ENCODE measurements around the gene RHOF.
A peak's percentile ranks its signal among the peaks of the same experiment; 100 is the strongest.
"Not testable (repeated sequence)": the region's sequence is repeated elsewhere in the genome, so short reads cannot be mapped to it uniquely, and the experiment has no call there.

Gene RHOF

DNA sequence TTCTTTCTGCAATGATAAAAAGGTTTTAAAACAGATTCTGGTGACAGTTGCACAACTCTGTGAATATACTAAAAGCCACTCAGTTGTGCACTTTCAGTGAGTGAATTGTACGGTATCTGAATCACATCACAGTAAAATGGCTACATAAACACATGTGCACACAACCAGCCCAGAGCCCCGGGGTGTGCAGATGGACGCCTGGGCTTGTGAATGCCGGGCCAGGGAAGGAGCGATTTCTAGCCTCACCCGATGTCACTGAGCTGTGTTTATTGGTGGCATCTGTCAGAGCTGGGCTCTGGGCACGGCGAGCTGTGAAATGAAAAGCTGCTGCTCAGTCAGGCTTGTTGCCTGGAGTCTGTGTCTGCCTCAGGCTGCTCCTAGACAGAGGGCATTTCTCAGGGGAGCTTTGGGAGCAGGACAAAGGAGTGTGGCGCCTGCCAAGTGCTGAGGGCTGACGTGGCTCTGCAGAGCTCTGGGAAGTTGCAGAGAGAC lies 25.9 kb downstream of the RHOF start:
- H3K27ac ChIP-seq = no peak overlapping the region
- TF ChIP-seq, protein P1, sequence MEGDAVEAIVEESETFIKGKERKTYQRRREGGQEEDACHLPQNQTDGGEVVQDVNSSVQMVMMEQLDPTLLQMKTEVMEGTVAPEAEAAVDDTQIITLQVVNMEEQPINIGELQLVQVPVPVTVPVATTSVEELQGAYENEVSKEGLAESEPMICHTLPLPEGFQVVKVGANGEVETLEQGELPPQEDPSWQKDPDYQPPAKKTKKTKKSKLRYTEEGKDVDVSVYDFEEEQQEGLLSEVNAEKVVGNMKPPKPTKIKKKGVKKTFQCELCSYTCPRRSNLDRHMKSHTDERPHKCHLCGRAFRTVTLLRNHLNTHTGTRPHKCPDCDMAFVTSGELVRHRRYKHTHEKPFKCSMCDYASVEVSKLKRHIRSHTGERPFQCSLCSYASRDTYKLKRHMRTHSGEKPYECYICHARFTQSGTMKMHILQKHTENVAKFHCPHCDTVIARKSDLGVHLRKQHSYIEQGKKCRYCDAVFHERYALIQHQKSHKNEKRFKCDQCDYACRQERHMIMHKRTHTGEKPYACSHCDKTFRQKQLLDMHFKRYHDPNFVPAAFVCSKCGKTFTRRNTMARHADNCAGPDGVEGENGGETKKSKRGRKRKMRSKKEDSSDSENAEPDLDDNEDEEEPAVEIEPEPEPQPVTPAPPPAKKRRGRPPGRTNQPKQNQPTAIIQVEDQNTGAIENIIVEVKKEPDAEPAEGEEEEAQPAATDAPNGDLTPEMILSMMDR (conservative IDR thresholded peaks at IDR 0.05) = no peak

DNA sequence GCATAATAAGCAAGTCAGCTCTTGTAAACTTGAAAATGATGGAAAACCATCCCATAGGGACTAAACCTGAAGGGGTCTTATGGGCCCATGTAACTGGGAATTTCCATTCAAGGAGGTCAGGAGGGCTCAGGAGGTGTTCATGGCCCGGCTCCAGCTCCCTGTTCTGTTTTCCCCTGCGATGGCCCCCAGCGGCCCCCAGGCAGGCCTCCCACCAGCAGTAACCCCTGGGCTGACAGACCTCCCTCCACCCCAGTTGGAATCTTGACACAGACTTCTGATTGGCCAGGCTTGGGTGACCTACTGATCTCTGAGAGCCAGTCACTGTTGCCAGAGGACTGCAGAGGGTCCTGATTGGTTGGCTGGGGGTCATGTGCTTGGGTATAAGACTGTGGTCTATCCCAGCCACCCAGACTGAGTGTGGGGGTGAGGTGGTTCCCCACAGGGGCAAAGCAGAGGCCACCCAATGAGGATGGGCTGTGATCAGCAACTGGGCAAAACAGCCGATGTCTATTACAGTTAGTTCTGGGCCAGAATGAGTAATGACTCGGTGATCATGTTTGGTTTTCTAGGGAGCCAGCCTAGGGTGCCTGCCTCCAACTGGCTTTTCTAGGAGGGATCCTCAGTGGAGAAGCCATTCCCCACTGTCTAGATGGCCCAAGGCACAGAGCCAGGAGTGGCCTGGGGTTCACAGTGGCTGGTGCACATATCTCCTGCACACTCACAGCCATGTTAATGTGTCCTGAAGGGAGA lies 27.0 kb downstream of the RHOF start:
- no peak overlapping the region for H3K27ac ChIP-seq
- TF ChIP-seq, protein P1 (conservative IDR thresholded peaks at IDR 0.05) = no peak

- TF ChIP-seq, protein P1 (conservative IDR thresholded peaks at IDR 0.05) = no peak
- no peak overlapping the region for H3K27ac ChIP-seq
Observed at GRCh38 chr12:121765573-121765972, 27.9 kb downstream of the RHOF start.

GRCh38 chr12:121764808-121765207 lies 28.7 kb downstream of the RHOF start:
- H3K27ac ChIP-seq = no peak overlapping the region

DNA sequence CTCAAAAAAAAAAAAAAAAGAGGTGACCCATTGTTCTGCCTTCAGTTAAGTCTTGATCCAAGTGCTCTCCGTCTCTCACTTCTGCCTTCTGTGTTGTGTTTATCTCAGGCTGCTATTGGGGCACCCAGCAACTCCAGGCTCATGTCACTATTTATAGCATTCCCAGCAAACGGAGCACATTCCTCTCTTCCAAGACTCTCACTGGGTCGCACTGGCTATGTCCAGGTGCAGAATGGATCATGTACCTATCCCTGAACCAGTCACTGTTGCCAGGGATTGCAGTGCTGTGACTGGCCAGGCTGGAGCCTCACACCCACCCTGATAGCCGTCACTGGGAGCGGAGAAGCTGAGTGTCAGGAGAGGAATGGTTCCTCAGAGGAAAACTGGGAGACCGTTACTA lies 31.2 kb downstream of the RHOF start:
- TF ChIP-seq, protein P1 (conservative IDR thresholded peaks at IDR 0.05) = no peak

More at GRCh38 chr12:121764808-121765207, 28.7 kb downstream of the RHOF start:
- TF ChIP-seq, protein P1 (conservative IDR thresholded peaks at IDR 0.05) = no peak

GRCh38 chr12:121758536-121758935 lies 35.0 kb downstream of the RHOF start:
- not testable (repeated sequence) for H3K27ac ChIP-seq

More for the DNA sequence above, 31.2 kb downstream of the RHOF start:
- H3K27ac ChIP-seq = no peak overlapping the region

GRCh38 chr12:121755591-121755990 lies 37.9 kb downstream of the RHOF start:
- TF ChIP-seq, protein P1 (conservative IDR thresholded peaks at IDR 0.05) = no peak
- H3K27ac ChIP-seq = peak overlapping the region; percentile 99

DNA sequence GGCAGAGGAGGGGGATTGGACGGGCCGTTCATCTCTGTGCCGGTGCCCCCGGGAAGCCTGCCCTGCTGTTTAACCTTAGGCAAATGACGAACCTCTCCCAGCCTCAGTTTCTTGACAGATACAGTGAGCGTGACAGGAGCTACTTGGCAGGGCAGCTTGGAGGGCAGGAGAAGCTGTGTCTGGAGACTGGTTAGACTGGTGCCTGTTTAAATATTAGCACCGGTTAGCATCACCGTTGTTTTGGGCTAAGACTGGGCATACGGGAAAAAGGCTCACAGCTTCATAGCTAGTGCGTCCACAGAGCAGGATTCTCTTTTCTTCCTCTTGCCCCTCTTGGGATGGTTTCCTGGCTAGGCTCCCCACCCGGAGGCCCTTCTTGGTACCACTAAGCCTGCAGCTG lies 38.7 kb downstream of the RHOF start:
- H3K27ac ChIP-seq = peak overlapping the region; percentile 99
- TF ChIP-seq, protein P1 (conservative IDR thresholded peaks at IDR 0.05) = no peak
